HTR-8/SVneo (cell line): Measurements from ENCODE around the gene PRF1.
"Not testable (repeated sequence)": the region's sequence is repeated elsewhere in the genome, so short reads cannot be mapped to it uniquely, and the experiment has no call there.

Experiments
- DNase-seq: peaks from one replicate; pipeline ENCODE4 v3.0.0; 2011; ENCODE audit warnings: low spot score, mixed read lengths; ENCODE audit not compliant: insufficient read length
- FAIRE-seq: peaks from 2 replicates; lab custom pipeline; 2011; peaks lifted over from hg19 to GRCh38; lab: Jason Lieb, UNC

Gene PRF1

GRCh38 chr10:70618663-70619062 is 16.1 kb upstream of the PRF1 start:
- no peak for DNase-seq
- no peak for FAIRE-seq

- DNase-seq (no peak), FAIRE-seq (no peak)
Measured at GRCh38 chr10:70617798-70618568, 15.4 kb upstream of the PRF1 start.

GRCh38 chr10:70616761-70617160 is 14.2 kb upstream of the PRF1 start:
- no peak for FAIRE-seq
- DNase-seq = no peak

- no peak for FAIRE-seq
- no peak for DNase-seq
Measured at GRCh38 chr10:70615784-70616522, 13.4 kb upstream of the PRF1 start.

- FAIRE-seq = no peak
- DNase-seq = no peak
Measured at GRCh38 chr10:70615211-70615610, 12.7 kb upstream of the PRF1 start.

- DNase-seq, FAIRE-seq: not testable (repeated sequence)
Measured at GRCh38 chr10:70614364-70614763, 11.8 kb upstream of the PRF1 start.

GRCh38 chr10:70613941-70614340 is 11.4 kb upstream of the PRF1 start:
- DNase-seq (no peak), FAIRE-seq (no peak)

GRCh38 chr10:70607936-70608335 is 5.4 kb upstream of the PRF1 start:
- no peak for DNase-seq
- no peak for FAIRE-seq

GRCh38 chr10:70605161-70605560 is 2.6 kb upstream of the PRF1 start:
- DNase-seq (no peak), FAIRE-seq (no peak)

GRCh38 chr10:70604106-70604505 is 1.6 kb upstream of the PRF1 start:
- no peak for DNase-seq
- no peak for FAIRE-seq

GRCh38 chr10:70603449-70603801 is 884 bp upstream of the PRF1 start:
- DNase-seq (no peak), FAIRE-seq (no peak)

GRCh38 chr10:70601746-70602145 is 795 bp downstream of the PRF1 start:
- DNase-seq (no peak), FAIRE-seq (no peak)

- DNase-seq (no peak), FAIRE-seq (no peak)
Measured at GRCh38 chr10:70600512-70601395, 1.8 kb downstream of the PRF1 start.

- FAIRE-seq = no peak
- no peak for DNase-seq
Measured at GRCh38 chr10:70599791-70600190, 2.8 kb downstream of the PRF1 start.

GRCh38 chr10:70599319-70599718 is 3.2 kb downstream of the PRF1 start:
- DNase-seq (no peak), FAIRE-seq (no peak)

- DNase-seq (no peak), FAIRE-seq (no peak)
Measured at GRCh38 chr10:70598857-70599295, 3.7 kb downstream of the PRF1 start.

GRCh38 chr10:70597856-70598815 is 4.4 kb downstream of the PRF1 start:
- FAIRE-seq (no peak), DNase-seq (no peak)

- no peak for FAIRE-seq
Measured at GRCh38 chr10:70596860-70597809, 5.4 kb downstream of the PRF1 start.

More at GRCh38 chr10:70596860-70597809, 5.4 kb downstream of the PRF1 start:
- no peak for DNase-seq
